ENCODE results near the gene PKDCC.

Gene PKDCC

GRCh38 chr2:42095923-42096408 lies 48.1 kb downstream of the PKDCC start:
- Histone ChIP-seq H3K27me3 (ENCODE audit: control insufficient read depth, insufficient read depth, low read length) (peaks cover 25% of the 10 kb centered on the region), H3K9me3 (ENCODE audit: control insufficient read depth, insufficient read depth, low read length) (0 out of 2 replicates have a peak, but pooled peaks cover 3% of the 10 kb centered on the region), H3K27ac (ENCODE audit: low read depth, low read length) (no peak overlapping the region), H3K36me3 (ENCODE audit: control insufficient read depth, insufficient read depth, low read length) (no peaks in the 10 kb centered on the region), H3K4me1 (ENCODE audit: control insufficient read depth, insufficient read depth, low read length) (peaks cover 11% of the 10 kb centered on the region), H3K9ac (ENCODE audit: low read depth, low read length) (no peak overlapping the region), H3K4me3 (ENCODE audit: low read depth, low read length) (no peak overlapping the region)

- Histone ChIP-seq H3K36me3 (ENCODE audit: control insufficient read depth, insufficient read depth, low read length) (no peaks in the 10 kb centered on the region), H3K4me3 (ENCODE audit: low read depth, low read length) (no peak overlapping the region), H3K27me3 (ENCODE audit: control insufficient read depth, insufficient read depth, low read length) (peaks cover 15% of the 10 kb centered on the region), H3K9me3 (ENCODE audit: control insufficient read depth, insufficient read depth, low read length) (0 out of 2 replicates have a peak, but pooled peaks cover 3% of the 10 kb centered on the region), H3K27ac (ENCODE audit: low read depth, low read length) (no peak overlapping the region), H3K9ac (ENCODE audit: low read depth, low read length) (no peak overlapping the region), H3K4me1 (ENCODE audit: control insufficient read depth, insufficient read depth, low read length) (peaks cover 12% of the 10 kb centered on the region)
These were observed 49.2 kb downstream of the PKDCC start for GRCh38 chr2:42096869-42097591.

GRCh38 chr2:42098571-42099437 lies 51.0 kb downstream of the PKDCC start:
- Histone ChIP-seq H3K4me3 (ENCODE audit: low read depth, low read length) (no peak overlapping the region), H3K9ac (ENCODE audit: low read depth, low read length) (no peak overlapping the region), H3K36me3 (ENCODE audit: control insufficient read depth, insufficient read depth, low read length) (no peaks in the 10 kb centered on the region), H3K4me1 (ENCODE audit: control insufficient read depth, insufficient read depth, low read length) (peaks cover 15% of the 10 kb centered on the region), H3K27ac (ENCODE audit: low read depth, low read length) (no peak overlapping the region), H3K27me3 (ENCODE audit: control insufficient read depth, insufficient read depth, low read length) (peaks cover 11% of the 10 kb centered on the region), H3K9me3 (ENCODE audit: control insufficient read depth, insufficient read depth, low read length) (0 out of 2 replicates have a peak, but pooled peaks cover 3% of the 10 kb centered on the region)

GRCh38 chr2:42099438-42100173 lies 51.8 kb downstream of the PKDCC start:
- Histone ChIP-seq H3K27ac (ENCODE audit: low read depth, low read length) (no peak overlapping the region), H3K36me3 (ENCODE audit: control insufficient read depth, insufficient read depth, low read length) (no peaks in the 10 kb centered on the region), H3K27me3 (ENCODE audit: control insufficient read depth, insufficient read depth, low read length) (peaks cover 6% of the 10 kb centered on the region; the same call in 1 of the 2 replicates), H3K9ac (ENCODE audit: low read depth, low read length) (no peak overlapping the region), H3K4me1 (ENCODE audit: control insufficient read depth, insufficient read depth, low read length) (peaks cover 23% of the 10 kb centered on the region), H3K4me3 (ENCODE audit: low read depth, low read length) (no peak overlapping the region), H3K9me3 (ENCODE audit: control insufficient read depth, insufficient read depth, low read length) (0 out of 2 replicates have a peak, but pooled peaks cover 3% of the 10 kb centered on the region)

GRCh38 chr2:42100683-42101205 lies 52.9 kb downstream of the PKDCC start:
- Histone ChIP-seq H3K4me1 (ENCODE audit: control insufficient read depth, insufficient read depth, low read length) (peaks cover 33% of the 10 kb centered on the region), H3K9ac (ENCODE audit: low read depth, low read length) (no peak overlapping the region), H3K4me3 (ENCODE audit: low read depth, low read length) (no peak overlapping the region), H3K9me3 (ENCODE audit: control insufficient read depth, insufficient read depth, low read length) (0 out of 2 replicates have a peak, but pooled peaks cover 3% of the 10 kb centered on the region), H3K36me3 (ENCODE audit: control insufficient read depth, insufficient read depth, low read length) (no peaks in the 10 kb centered on the region), H3K27ac (ENCODE audit: low read depth, low read length) (no peak overlapping the region), H3K27me3 (ENCODE audit: control insufficient read depth, insufficient read depth, low read length) (peaks cover 6% of the 10 kb centered on the region; the same call in 1 of the 2 replicates)

GRCh38 chr2:42101206-42102023 lies 53.6 kb downstream of the PKDCC start:
- H3K36me3 ChIP-seq (ENCODE audit: control insufficient read depth, insufficient read depth, low read length), result no peaks in the 10 kb centered on the region
- H3K4me1 ChIP-seq (ENCODE audit: control insufficient read depth, insufficient read depth, low read length), result peaks cover 37% of the 10 kb centered on the region
- peak overlapping the region; percentile 53 for H3K4me3 ChIP-seq (ENCODE audit: low read depth, low read length)
- H3K27me3 ChIP-seq (ENCODE audit: control insufficient read depth, insufficient read depth, low read length), result peaks cover 6% of the 10 kb centered on the region; the same call in 1 of the 2 replicates
- peak overlapping the region; percentile 94 for H3K27ac ChIP-seq (ENCODE audit: low read depth, low read length)
- 0 out of 2 replicates have a peak, but pooled peaks cover 3% of the 10 kb centered on the region for H3K9me3 ChIP-seq (ENCODE audit: control insufficient read depth, insufficient read depth, low read length)
- peak overlapping the region; percentile 72 for H3K9ac ChIP-seq (ENCODE audit: low read depth, low read length)

GRCh38 chr2:42102024-42102590 lies 54.3 kb downstream of the PKDCC start:
- Histone ChIP-seq H3K27me3 (ENCODE audit: control insufficient read depth, insufficient read depth, low read length) (peaks cover 6% of the 10 kb centered on the region; the same call in 1 of the 2 replicates), H3K9ac (ENCODE audit: low read depth, low read length) (peak overlapping the region; percentile 72), H3K4me1 (ENCODE audit: control insufficient read depth, insufficient read depth, low read length) (peaks cover 37% of the 10 kb centered on the region), H3K4me3 (ENCODE audit: low read depth, low read length) (peak overlapping the region; percentile 53), H3K9me3 (ENCODE audit: control insufficient read depth, insufficient read depth, low read length) (0 out of 2 replicates have a peak, but pooled peaks cover 3% of the 10 kb centered on the region), H3K36me3 (ENCODE audit: control insufficient read depth, insufficient read depth, low read length) (no peaks in the 10 kb centered on the region), H3K27ac (ENCODE audit: low read depth, low read length) (peak overlapping the region; percentile 94)

GRCh38 chr2:42102591-42103450 lies 55.0 kb downstream of the PKDCC start:
- Histone ChIP-seq H3K36me3 (ENCODE audit: control insufficient read depth, insufficient read depth, low read length) (no peaks in the 10 kb centered on the region), H3K4me1 (ENCODE audit: control insufficient read depth, insufficient read depth, low read length) (peaks cover 37% of the 10 kb centered on the region), H3K9ac (ENCODE audit: low read depth, low read length) (0 out of 2 replicates have a peak overlapping the region, but pooled peaks have one; percentile 72), H3K27ac (ENCODE audit: low read depth, low read length) (peak overlapping the region; percentile 94), H3K27me3 (ENCODE audit: control insufficient read depth, insufficient read depth, low read length) (peaks cover 6% of the 10 kb centered on the region; the same call in 1 of the 2 replicates), H3K4me3 (ENCODE audit: low read depth, low read length) (peak overlapping the region; percentile 53), H3K9me3 (ENCODE audit: control insufficient read depth, insufficient read depth, low read length) (0 out of 2 replicates have a peak, but pooled peaks cover 3% of the 10 kb centered on the region)

GRCh38 chr2:42103829-42104228 lies 56.0 kb downstream of the PKDCC start:
- peaks cover 37% of the 10 kb centered on the region for H3K4me1 ChIP-seq (ENCODE audit: control insufficient read depth, insufficient read depth, low read length)
- peaks cover 6% of the 10 kb centered on the region; the same call in 1 of the 2 replicates for H3K27me3 ChIP-seq (ENCODE audit: control insufficient read depth, insufficient read depth, low read length)
- H3K9me3 ChIP-seq (ENCODE audit: control insufficient read depth, insufficient read depth, low read length), result 0 out of 2 replicates have a peak, but pooled peaks cover 3% of the 10 kb centered on the region
- no peaks in the 10 kb centered on the region for H3K36me3 ChIP-seq (ENCODE audit: control insufficient read depth, insufficient read depth, low read length)
- no peak overlapping the region for H3K4me3 ChIP-seq (ENCODE audit: low read depth, low read length)
- H3K9ac ChIP-seq (ENCODE audit: low read depth, low read length), result no peak overlapping the region
- H3K27ac ChIP-seq (ENCODE audit: low read depth, low read length), result no peak overlapping the region

All from HUES48 (cell line).